ENCODE data around the gene ZNF143.

Gene ZNF143

GRCh38 chr11:9524001-9524400, 63.2 kb downstream of the ZNF143 start:
- TF ChIP-seq FOXP2 (optimal IDR thresholded peaks at IDR 0.05; ENCODE audit: borderline replicate concordance, extremely low read depth, extremely low read length, insufficient read depth) (no peak), TAF1 (IDR thresholded peaks at IDR 0.05; ENCODE audit: borderline replicate concordance, insufficient read depth, low read length) (no peak), SIN3A (IDR thresholded peaks at IDR 0.05; ENCODE audit: borderline replicate concordance, insufficient read depth, low read length) (no peak), POLR2AphosphoS5 (IDR thresholded peaks at IDR 0.05; ENCODE audit: low read depth, low read length) (no peak)
- TF ChIP-seq, protein P1, sequence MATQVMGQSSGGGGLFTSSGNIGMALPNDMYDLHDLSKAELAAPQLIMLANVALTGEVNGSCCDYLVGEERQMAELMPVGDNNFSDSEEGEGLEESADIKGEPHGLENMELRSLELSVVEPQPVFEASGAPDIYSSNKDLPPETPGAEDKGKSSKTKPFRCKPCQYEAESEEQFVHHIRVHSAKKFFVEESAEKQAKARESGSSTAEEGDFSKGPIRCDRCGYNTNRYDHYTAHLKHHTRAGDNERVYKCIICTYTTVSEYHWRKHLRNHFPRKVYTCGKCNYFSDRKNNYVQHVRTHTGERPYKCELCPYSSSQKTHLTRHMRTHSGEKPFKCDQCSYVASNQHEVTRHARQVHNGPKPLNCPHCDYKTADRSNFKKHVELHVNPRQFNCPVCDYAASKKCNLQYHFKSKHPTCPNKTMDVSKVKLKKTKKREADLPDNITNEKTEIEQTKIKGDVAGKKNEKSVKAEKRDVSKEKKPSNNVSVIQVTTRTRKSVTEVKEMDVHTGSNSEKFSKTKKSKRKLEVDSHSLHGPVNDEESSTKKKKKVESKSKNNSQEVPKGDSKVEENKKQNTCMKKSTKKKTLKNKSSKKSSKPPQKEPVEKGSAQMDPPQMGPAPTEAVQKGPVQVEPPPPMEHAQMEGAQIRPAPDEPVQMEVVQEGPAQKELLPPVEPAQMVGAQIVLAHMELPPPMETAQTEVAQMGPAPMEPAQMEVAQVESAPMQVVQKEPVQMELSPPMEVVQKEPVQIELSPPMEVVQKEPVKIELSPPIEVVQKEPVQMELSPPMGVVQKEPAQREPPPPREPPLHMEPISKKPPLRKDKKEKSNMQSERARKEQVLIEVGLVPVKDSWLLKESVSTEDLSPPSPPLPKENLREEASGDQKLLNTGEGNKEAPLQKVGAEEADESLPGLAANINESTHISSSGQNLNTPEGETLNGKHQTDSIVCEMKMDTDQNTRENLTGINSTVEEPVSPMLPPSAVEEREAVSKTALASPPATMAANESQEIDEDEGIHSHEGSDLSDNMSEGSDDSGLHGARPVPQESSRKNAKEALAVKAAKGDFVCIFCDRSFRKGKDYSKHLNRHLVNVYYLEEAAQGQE (IDR thresholded peaks at IDR 0.05; ENCODE audit: insufficient read depth in 1 of 2, low read depth in 2 of 2, low read length in 2 of 2): no peak

GRCh38 chr11:9525116-9525515, 64.3 kb downstream of the ZNF143 start:
- TF ChIP-seq, protein P1 (IDR thresholded peaks at IDR 0.05; ENCODE audit: insufficient read depth in 1 of 2, low read depth in 2 of 2, low read length in 2 of 2): no peak
- TF ChIP-seq TAF1 (IDR thresholded peaks at IDR 0.05; ENCODE audit: borderline replicate concordance, insufficient read depth, low read length): no peak
- no peak for TF ChIP-seq FOXP2 (optimal IDR thresholded peaks at IDR 0.05; ENCODE audit: borderline replicate concordance, extremely low read depth, extremely low read length, insufficient read depth)
- TF ChIP-seq POLR2AphosphoS5 (IDR thresholded peaks at IDR 0.05; ENCODE audit: low read depth, low read length): no peak
- no peak for TF ChIP-seq SIN3A (IDR thresholded peaks at IDR 0.05; ENCODE audit: borderline replicate concordance, insufficient read depth, low read length)

DNA sequence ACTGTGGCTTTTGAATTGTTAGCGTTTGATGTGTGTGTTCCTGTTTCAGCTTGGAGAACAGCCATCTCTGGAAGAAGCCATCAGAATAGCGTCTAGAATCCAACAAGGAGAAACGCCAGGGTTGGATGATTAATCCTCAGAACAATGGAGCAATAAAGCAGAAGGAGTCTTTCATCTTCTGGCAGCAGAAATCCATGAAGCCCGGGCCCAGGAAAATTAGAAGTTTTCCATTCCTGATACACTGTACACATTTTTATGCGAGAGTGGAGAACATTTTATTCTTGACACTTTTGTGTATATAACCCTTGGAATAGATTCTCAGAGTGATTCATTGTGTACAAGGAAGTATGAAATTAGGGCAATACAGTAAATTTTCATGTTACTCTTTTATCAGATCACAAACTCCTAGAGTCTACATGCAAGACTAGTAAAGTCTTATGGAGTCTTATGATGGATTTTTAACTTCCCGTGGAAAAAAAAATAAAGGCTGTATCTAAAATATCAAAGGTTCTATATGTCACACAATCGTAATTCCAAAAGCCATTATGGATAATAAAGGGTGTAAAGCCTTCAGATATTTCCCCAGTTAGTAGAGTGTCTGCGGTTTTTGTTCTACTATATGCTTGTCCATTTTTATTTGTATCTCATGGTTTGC, 66.8 kb downstream of the ZNF143 start:
- TF ChIP-seq FOXP2 (optimal IDR thresholded peaks at IDR 0.05; ENCODE audit: borderline replicate concordance, extremely low read depth, extremely low read length, insufficient read depth): no peak
- 0 out of 2 replicates have a peak, but pooled peaks have one; percentile 25 for TF ChIP-seq TAF1 (IDR thresholded peaks at IDR 0.05; ENCODE audit: borderline replicate concordance, insufficient read depth, low read length)

GRCh38 chr11:9528136-9528501, 67.3 kb downstream of the ZNF143 start:
- TF ChIP-seq, protein P1 (IDR thresholded peaks at IDR 0.05; ENCODE audit: insufficient read depth in 1 of 2, low read depth in 2 of 2, low read length in 2 of 2): no peak
- TF ChIP-seq POLR2AphosphoS5 (IDR thresholded peaks at IDR 0.05; ENCODE audit: low read depth, low read length): no peak
- TF ChIP-seq TAF1 (IDR thresholded peaks at IDR 0.05; ENCODE audit: borderline replicate concordance, insufficient read depth, low read length): no peak
- TF ChIP-seq SIN3A (IDR thresholded peaks at IDR 0.05; ENCODE audit: borderline replicate concordance, insufficient read depth, low read length): no peak

- no peak for TF ChIP-seq FOXP2 (optimal IDR thresholded peaks at IDR 0.05; ENCODE audit: borderline replicate concordance, extremely low read depth, extremely low read length, insufficient read depth)
Observed at GRCh38 chr11:9528573-9529333, 67.9 kb downstream of the ZNF143 start.

- TF ChIP-seq TAF1 (IDR thresholded peaks at IDR 0.05; ENCODE audit: borderline replicate concordance, insufficient read depth, low read length): no peak
- TF ChIP-seq POLR2AphosphoS5 (IDR thresholded peaks at IDR 0.05; ENCODE audit: low read depth, low read length): no peak
- TF ChIP-seq, protein P1 (IDR thresholded peaks at IDR 0.05; ENCODE audit: insufficient read depth in 1 of 2, low read depth in 2 of 2, low read length in 2 of 2): no peak
- no peak for TF ChIP-seq FOXP2 (optimal IDR thresholded peaks at IDR 0.05; ENCODE audit: borderline replicate concordance, extremely low read depth, extremely low read length, insufficient read depth)
- no peak for TF ChIP-seq SIN3A (IDR thresholded peaks at IDR 0.05; ENCODE audit: borderline replicate concordance, insufficient read depth, low read length)
Observed at GRCh38 chr11:9529334-9529650, 68.5 kb downstream of the ZNF143 start.

Measured in PFSK-1 (cell line).